K562 (cell line): Measurements from ENCODE around the gene NEMP2. TPM values are rescaled to one million over a fixed set of nuclear protein-coding genes. Genes with fewer than 3 reads are reported as not detected.

Experiments used
- ARNT ChIP-seq, 2 experiments: fragments of 450-650 bp; IDR thresholded peaks; 2 replicates each; pipeline ENCODE4 v1.6.1; 2016; ENCODE audit warnings: mild to moderate bottlenecking in 1 of 2
- ATF3 ChIP-seq, 2 experiments: fragments of 450-650 bp in 1 of 2; sonication (generic) in 1 of 2; formaldehyde crosslinking in 1 of 2; IDR thresholded peaks in 1 of 2; conservative IDR thresholded peaks in 1 of 2; 2 replicates each; pipeline versions ENCODE4 v1.6.1 to v1.8.1; 2016 to 2023; ENCODE audit warnings: mild to moderate bottlenecking in 2 of 2, moderate library complexity in 2 of 2, inconsistent platforms in 1 of 2, missing genetic modification reagents in 1 of 2
- C11orf30 ChIP-seq: fragments of 450-650 bp; IDR thresholded peaks from 2 replicates; pipeline ENCODE4 v1.6.1; 2016; ENCODE audit warnings: low read depth, mild to moderate bottlenecking
- CBFA2T3 ChIP-seq: fragments of 450-650 bp; IDR thresholded peaks from 2 replicates; pipeline ENCODE4 v1.6.1; 2017
- CCNT2 ChIP-seq: IDR thresholded peaks from 2 replicates; pipeline ENCODE4 v1.6.1; 2011; ENCODE audit warnings: borderline replicate concordance, low read depth, mild to moderate bottlenecking, moderate library complexity, mixed read lengths, low read length; ENCODE audit not compliant: insufficient read length; ENCODE audit errors: extremely low read depth
- CHD4 ChIP-seq: fragments of 200-600 bp; sonication (generic); IDR thresholded peaks from 3 replicates; pipeline ENCODE4 v1.6.1; 2012; ENCODE audit warnings: low read depth, mild to moderate bottlenecking, mixed read lengths, low read length, inconsistent platforms; ENCODE audit not compliant: insufficient read depth, insufficient replicate concordance, poor library complexity, severe bottlenecking
- EP300 ChIP-seq: IDR thresholded peaks from 2 replicates; pipeline ENCODE4 v1.6.1; 2012; ENCODE audit warnings: low read length, improper control_type of control experiment
- EWSR1 ChIP-seq: fragments of 450-650 bp; IDR thresholded peaks from 2 replicates; pipeline ENCODE4 v1.6.1; 2018; ENCODE audit warnings: borderline replicate concordance, mild to moderate bottlenecking, low read depth, moderate library complexity; ENCODE audit not compliant: partially characterized antibody
- HDAC1 ChIP-seq, 2 experiments: fragments of 450-650 bp; IDR thresholded peaks; 2 replicates each; pipeline ENCODE4 v1.6.1; 2016 to 2017; ENCODE audit warnings: inconsistent platforms in 1 of 2, mild to moderate bottlenecking in 1 of 2, moderate library complexity in 1 of 2
- MECOM ChIP-seq: fragments of 250-450 bp; sonication (Bioruptor Pico); IDR thresholded peaks from 2 replicates; pipeline ENCODE4 v1.8.0; 2022; ENCODE audit warnings: inconsistent platforms
- NELFE ChIP-seq: IDR thresholded peaks from 2 replicates; pipeline ENCODE4 v1.6.1; 2011; ENCODE audit warnings: mild to moderate bottlenecking; ENCODE audit not compliant: insufficient read depth, insufficient read length
- NFE2 ChIP-seq: IDR thresholded peaks from 2 replicates; pipeline ENCODE4 v1.6.1; 2014; ENCODE audit warnings: antibody characterized with exemption, low read depth
- POLR3G ChIP-seq: IDR thresholded peaks from 2 replicates; pipeline ENCODE4 v1.6.1; 2011; ENCODE audit not compliant: insufficient read length, insufficient replicate concordance; ENCODE audit errors: extremely low read depth
- SMAD1 ChIP-seq: fragments of 150-350 bp; IDR thresholded peaks from 2 replicates; pipeline ENCODE4 v1.6.1; 2014; ENCODE audit warnings: low read length, low read depth; ENCODE audit not compliant: partially characterized antibody
- SMAD4 ChIP-seq: fragments of 250-450 bp; sonication (Bioruptor Pico); conservative IDR thresholded peaks from 2 replicates; pipeline ENCODE4 v1.8.0; 2021; ENCODE audit warnings: inconsistent platforms, mild to moderate bottlenecking, moderate library complexity
- SMARCA4 ChIP-seq: fragments of 450-650 bp; IDR thresholded peaks from 2 replicates; pipeline ENCODE4 v1.6.1; 2016
- SMARCE1 ChIP-seq: fragments of 450-650 bp; IDR thresholded peaks from 2 replicates; pipeline ENCODE4 v1.7.1; 2016; ENCODE audit warnings: mild to moderate bottlenecking
- STAT5A ChIP-seq: IDR thresholded peaks from 2 replicates; pipeline ENCODE4 v1.6.1; 2012; ENCODE audit warnings: low read length, inconsistent platforms, borderline replicate concordance
- VEZF1 ChIP-seq: fragments of 200-800 bp; sonication (Bioruptor generic); IDR thresholded peaks from 2 replicates; pipeline ENCODE4 v1.6.1; 2017; ENCODE audit warnings: missing genetic modification characterization, missing compliant biosample characterization
- ZNF253 ChIP-seq: fragments of 250-450 bp; sonication (Bioruptor Pico); conservative IDR thresholded peaks from 2 replicates; pipeline ENCODE4 v1.6.1; 2021; ENCODE audit warnings: mild to moderate bottlenecking
- ZNF263 ChIP-seq: sonication (generic); formaldehyde crosslinking; IDR thresholded peaks from 2 replicates; pipeline ENCODE4 v1.8.0; 2022; ENCODE audit warnings: mild to moderate bottlenecking, missing genetic modification reagents, borderline replicate concordance
- polyA plus RNA-seq, 8 experiments: library from polyadenylated mRNA; depleted of rRNA in 4 of 8; stranded (reverse) in 5 of 8; unstranded in 3 of 8; fragments of >200 nt; fragmentation: Nextera tagmentation in 2 of 8; fragmentation: Illumina TruSeq in 1 of 8; extraction: Ambion mirVana in 2 of 8; extraction: Trizol in 1 of 8; gene quantifications; 2 replicates each; pipeline versions ENCODE4 v1.2.1 to v1.2.3, GENCODE V29; 2011 to 2014; ENCODE audit warnings: inconsistent platforms in 1 of 8, missing spikeins in 1 of 8
- total RNA-seq, 7 experiments: library from RNA; depleted of rRNA in 6 of 7; stranded (reverse); fragments of >200 nt in 6 of 7; fragmentation: Illumina TruSeq in 2 of 7; extraction: Trizol in 2 of 7; gene quantifications; 2 replicates each; pipeline versions ENCODE4 v1.2.1 to v1.2.3, GENCODE V29; 2011 to 2021; ENCODE audit warnings: low replicate concordance in 1 of 7
- TF ChIP-seq, protein P1 (sequence below): fragments of 450-650 bp; IDR thresholded peaks from 2 replicates; pipeline ENCODE4 v1.6.1; 2016; ENCODE audit warnings: antibody characterized with exemption
- TF ChIP-seq, protein P2 (sequence below): fragments of 250-450 bp; sonication (Bioruptor Pico); IDR thresholded peaks from 2 replicates; pipeline ENCODE4 v1.8.0; 2022; ENCODE audit warnings: inconsistent platforms

NEMP2 gene
- total and polyA plus RNA-seq, 9 of the 15 experiments (the other 6 are each of a cell fraction or from before 2014, with no cell fraction given): 0.32 to 3.0 (median 1.7) TPM

GRCh38 chr2:190563109-190563508 is 28.6 kb upstream of the NEMP2 start (continued):
- TF ChIP-seq, protein P1, sequence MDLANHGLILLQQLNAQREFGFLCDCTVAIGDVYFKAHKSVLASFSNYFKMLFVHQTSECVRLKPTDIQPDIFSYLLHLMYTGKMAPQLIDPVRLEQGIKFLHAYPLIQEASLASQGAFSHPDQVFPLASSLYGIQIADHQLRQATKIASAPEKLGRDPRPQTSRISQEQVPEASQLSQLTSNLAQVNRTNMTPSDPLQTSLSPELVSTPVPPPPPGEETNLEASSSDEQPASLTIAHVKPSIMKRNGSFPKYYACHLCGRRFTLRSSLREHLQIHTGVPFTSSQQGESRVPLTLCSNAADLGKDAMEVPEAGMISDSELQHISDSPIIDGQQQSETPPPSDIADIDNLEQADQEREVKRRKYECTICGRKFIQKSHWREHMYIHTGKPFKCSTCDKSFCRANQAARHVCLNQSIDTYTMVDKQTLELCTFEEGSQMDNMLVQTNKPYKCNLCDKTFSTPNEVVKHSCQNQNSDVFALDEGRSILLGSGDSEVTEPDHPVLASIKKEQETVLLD: no peak
- TF ChIP-seq POLR3G: no peak
- no peak for TF ChIP-seq ZNF263 (CRISPR knock-in tag)
- no peak for TF ChIP-seq SMARCE1
- 0 out of 2 replicates have a peak, but pooled peaks have one; percentile 40 for TF ChIP-seq C11orf30
- TF ChIP-seq HDAC1 (IDR thresholded peaks at IDR 0.05): peak in 1 of 2 experiments; percentile 21; a peak in 1 of 4 replicates
- 0 out of 2 replicates have a peak, but pooled peaks have one; percentile 36 for TF ChIP-seq SMARCA4
- TF ChIP-seq EP300: no peak; the same call in 1 of the 2 replicates
- no peak for TF ChIP-seq MECOM
- no peak for TF ChIP-seq CCNT2
- no peak for TF ChIP-seq ARNT (IDR thresholded peaks at IDR 0.05)
- TF ChIP-seq CBFA2T3: peak; percentile 44; the same call in 1 of the 2 replicates
- TF ChIP-seq ATF3 (IDR thresholded peaks at IDR 0.05): peak; percentile 24; the same call in 1 of the 2 replicates
- TF ChIP-seq ATF3 (CRISPR knock-in tag; conservative IDR thresholded peaks at IDR 0.05): no peak
- no peak for TF ChIP-seq NELFE
- TF ChIP-seq, protein P2, sequence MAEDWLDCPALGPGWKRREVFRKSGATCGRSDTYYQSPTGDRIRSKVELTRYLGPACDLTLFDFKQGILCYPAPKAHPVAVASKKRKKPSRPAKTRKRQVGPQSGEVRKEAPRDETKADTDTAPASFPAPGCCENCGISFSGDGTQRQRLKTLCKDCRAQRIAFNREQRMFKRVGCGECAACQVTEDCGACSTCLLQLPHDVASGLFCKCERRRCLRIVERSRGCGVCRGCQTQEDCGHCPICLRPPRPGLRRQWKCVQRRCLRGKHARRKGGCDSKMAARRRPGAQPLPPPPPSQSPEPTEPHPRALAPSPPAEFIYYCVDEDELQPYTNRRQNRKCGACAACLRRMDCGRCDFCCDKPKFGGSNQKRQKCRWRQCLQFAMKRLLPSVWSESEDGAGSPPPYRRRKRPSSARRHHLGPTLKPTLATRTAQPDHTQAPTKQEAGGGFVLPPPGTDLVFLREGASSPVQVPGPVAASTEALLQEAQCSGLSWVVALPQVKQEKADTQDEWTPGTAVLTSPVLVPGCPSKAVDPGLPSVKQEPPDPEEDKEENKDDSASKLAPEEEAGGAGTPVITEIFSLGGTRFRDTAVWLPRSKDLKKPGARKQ: no peak
- TF ChIP-seq SMAD4 (CRISPR knock-in tag): no peak
- no peak for TF ChIP-seq ZNF253 (CRISPR knock-in tag)
- TF ChIP-seq STAT5A: no peak
- no peak for TF ChIP-seq EWSR1
- TF ChIP-seq VEZF1 (CRISPR knock-in tag): no peak
- no peak for TF ChIP-seq SMAD1
- TF ChIP-seq NFE2: peak; percentile 28; the same call in 1 of the 2 replicates
- TF ChIP-seq CHD4: no peak
